WTC11 (cell line): ENCODE results near the gene CLDN34. TPM values are rescaled to one million over a fixed set of nuclear protein-coding genes. Genes with fewer than 3 reads are reported as not detected.

Experiments used
- ATAC-seq: fragments of 200-7000 bp; cut with Tn5 transposase; 2 replicates; pipeline ENCODE4 v1.10.0; 2021; ENCODE audit warnings: mild to moderate bottlenecking, moderate library complexity
- CTCF ChIA-PET: fragments of 300-600 bp; sonication (Branson Sonifier 250); formaldehyde crosslinking; loops from one replicate; lab custom pipeline; 2021; ENCODE audit warnings: antibody characterized with exemption; lab: Charles Lee
- POLR2A ChIA-PET: fragments of 350-600 bp; sonication (Branson Sonifier 250); formaldehyde crosslinking; loops from one replicate; lab custom pipeline; 2021; ENCODE audit warnings: antibody characterized with exemption; lab: Charles Lee
- DNase-seq: peaks from one replicate; pipeline ENCODE4 v3.0.0; 2021; ENCODE audit warnings: low spot score
- H3K27ac Mint-ChIP-seq: 2 replicates; pipeline ENCODE4 v1.8.0; 2021; ENCODE audit warnings: mixed read lengths
- H3K27me3 Mint-ChIP-seq: 2 replicates; pipeline ENCODE4 v1.8.0; 2021; ENCODE audit warnings: low read depth, mild to moderate bottlenecking, moderate library complexity, mixed read lengths
- H3K36me3 Mint-ChIP-seq: 2 replicates; pipeline ENCODE4 v1.8.0; 2021; ENCODE audit warnings: mixed read lengths
- H3K4me1 Mint-ChIP-seq: 2 replicates; pipeline ENCODE4 v1.8.0; 2022; ENCODE audit warnings: mixed read lengths
- H3K4me3 Mint-ChIP-seq: 2 replicates; pipeline ENCODE4 v1.8.0; 2021; ENCODE audit warnings: mild to moderate bottlenecking, moderate library complexity, mixed read lengths
- H3K9me3 Mint-ChIP-seq: 2 replicates; pipeline ENCODE4 v1.8.0; 2021; ENCODE audit warnings: mixed read lengths
- ATF1 ChIP-seq: sonication (generic); formaldehyde crosslinking; IDR thresholded peaks from 2 replicates; pipeline ENCODE4 v1.8.1; 2023; ENCODE audit warnings: mild to moderate bottlenecking, moderate library complexity, missing genetic modification reagents
- CREM ChIP-seq: sonication (generic); formaldehyde crosslinking; IDR thresholded peaks from 2 replicates; pipeline ENCODE4 v1.8.1; 2022; ENCODE audit warnings: mild to moderate bottlenecking, missing genetic modification reagents, moderate library complexity
- E2F5 ChIP-seq: sonication (generic); formaldehyde crosslinking; IDR thresholded peaks from 2 replicates; pipeline ENCODE4 v1.8.1; 2022; ENCODE audit warnings: mild to moderate bottlenecking, moderate library complexity, missing genetic modification reagents
- GTF2I ChIP-seq: fragments of 250-450 bp; sonication (Bioruptor Pico); conservative IDR thresholded peaks from 2 replicates; pipeline ENCODE4 v1.4.0; 2021; ENCODE audit warnings: mild to moderate bottlenecking
- HMGA2 ChIP-seq: fragments of 250-450 bp; sonication (Bioruptor Pico); IDR thresholded peaks from 2 replicates; pipeline ENCODE4 v1.4.0; 2021; ENCODE audit warnings: mild to moderate bottlenecking, moderate library complexity
- IRF2 ChIP-seq: sonication (generic); formaldehyde crosslinking; IDR thresholded peaks from 2 replicates; pipeline ENCODE4 v1.8.0; 2022; ENCODE audit warnings: low read depth, missing genetic modification reagents, borderline replicate concordance
- MXD4 ChIP-seq: fragments of 250-450 bp; sonication (Bioruptor Pico); IDR thresholded peaks from 2 replicates; pipeline ENCODE4 v1.8.0; 2021; ENCODE audit warnings: mild to moderate bottlenecking, moderate library complexity, borderline replicate concordance
- NR1H2 ChIP-seq: sonication (generic); formaldehyde crosslinking; IDR thresholded peaks from 2 replicates; pipeline ENCODE4 v1.9.0; 2021; ENCODE audit warnings: mild to moderate bottlenecking, moderate library complexity, missing genetic modification reagents
- PREB ChIP-seq: sonication (generic); formaldehyde crosslinking; IDR thresholded peaks from 2 replicates; pipeline ENCODE4 v1.8.1; 2022; ENCODE audit warnings: mild to moderate bottlenecking, missing genetic modification reagents, moderate library complexity, borderline replicate concordance
- PRRX2 ChIP-seq: fragments of 250-450 bp; sonication (Bioruptor Pico); IDR thresholded peaks from 2 replicates; pipeline ENCODE4 v1.8.0; 2021; ENCODE audit warnings: mild to moderate bottlenecking
- SMAD3 ChIP-seq: sonication (generic); formaldehyde crosslinking; IDR thresholded peaks from 2 replicates; pipeline ENCODE4 v1.8.0; 2022; ENCODE audit warnings: missing genetic modification reagents, mild to moderate bottlenecking, borderline replicate concordance
- SMAD4 ChIP-seq: sonication (generic); formaldehyde crosslinking; IDR thresholded peaks from 2 replicates; pipeline ENCODE4 v1.8.0; 2022; ENCODE audit warnings: mild to moderate bottlenecking, missing genetic modification reagents
- TEAD1 ChIP-seq: sonication (generic); formaldehyde crosslinking; IDR thresholded peaks from 2 replicates; pipeline ENCODE4 v1.8.0; 2022; ENCODE audit warnings: mild to moderate bottlenecking, missing genetic modification reagents
- ZMAT4 ChIP-seq: fragments of 250-450 bp; sonication (Bioruptor Pico); IDR thresholded peaks from 2 replicates; pipeline ENCODE4 v1.9.0; 2021; ENCODE audit warnings: mild to moderate bottlenecking
- ZNF416 ChIP-seq: fragments of 250-450 bp; sonication (Bioruptor Pico); IDR thresholded peaks from 2 replicates; pipeline ENCODE4 v1.9.0; 2021; ENCODE audit warnings: mild to moderate bottlenecking, inconsistent platforms
- ZNF423 ChIP-seq: fragments of 250-450 bp; sonication (Bioruptor Pico); IDR thresholded peaks from 2 replicates; pipeline ENCODE4 v2.1.2; 2022; ENCODE audit warnings: mild to moderate bottlenecking, moderate library complexity
- total RNA-seq: library from RNA; stranded (reverse); gene quantifications from 3 replicates; pipeline ENCODE4 v1.2.3, GENCODE V29; 2021
- TF ChIP-seq, protein P1 (sequence below): sonication (generic); formaldehyde crosslinking; IDR thresholded peaks from 2 replicates; pipeline ENCODE4 v1.8.0; 2022; ENCODE audit warnings: mild to moderate bottlenecking, missing genetic modification reagents
- TF ChIP-seq, protein P2 (sequence below): sonication (generic); formaldehyde crosslinking; IDR thresholded peaks from 2 replicates; pipeline ENCODE4 v1.8.1; 2023; ENCODE audit warnings: mild to moderate bottlenecking, missing genetic modification reagents, borderline replicate concordance
- TF ChIP-seq, protein P3 (sequence below): fragments of 250-450 bp; sonication (Bioruptor Pico); IDR thresholded peaks from 2 replicates; pipeline ENCODE4 v1.8.0; 2021; ENCODE audit warnings: mild to moderate bottlenecking
- TF ChIP-seq, protein P4 (sequence below): sonication (generic); formaldehyde crosslinking; IDR thresholded peaks from 2 replicates; pipeline ENCODE4 v1.8.0; 2022; ENCODE audit warnings: mild to moderate bottlenecking, missing genetic modification reagents
- TF ChIP-seq, protein P5 (sequence below): fragments of 250-450 bp; sonication (Bioruptor Pico); conservative IDR thresholded peaks from 2 replicates; pipeline ENCODE4 v1.9.0; 2021; ENCODE audit warnings: mild to moderate bottlenecking

CLDN34 gene
- total RNA-seq, 1 experiment from 2014 or later: 0.52 TPM

DNA sequence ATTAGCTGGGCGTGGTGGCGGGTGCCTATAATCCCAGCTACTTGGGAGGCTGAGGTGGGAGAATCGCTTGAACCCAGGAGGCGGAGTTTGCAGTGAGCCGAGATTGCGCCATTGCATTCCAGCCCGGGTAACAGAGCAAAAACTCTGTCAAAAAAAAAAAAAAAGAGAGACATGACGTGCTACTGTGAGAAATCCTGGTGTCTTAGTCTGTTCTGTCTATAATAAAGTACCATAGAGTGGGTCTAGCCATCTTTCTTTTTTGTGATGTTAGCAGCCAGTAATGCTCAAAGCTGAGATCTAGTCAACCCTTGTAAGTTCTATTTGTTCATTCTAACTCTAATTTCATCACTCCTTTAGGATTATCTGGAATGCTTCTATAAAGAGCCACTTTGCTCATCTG lies 38.9 kb downstream of the CLDN34 start:
- H3K9me3 Mint-ChIP-seq: no peaks in the 10 kb centered on the region
- H3K4me1 Mint-ChIP-seq: peaks cover 30% of the 10 kb centered on the region
- H3K4me3 Mint-ChIP-seq: no peak overlapping the region

DNA sequence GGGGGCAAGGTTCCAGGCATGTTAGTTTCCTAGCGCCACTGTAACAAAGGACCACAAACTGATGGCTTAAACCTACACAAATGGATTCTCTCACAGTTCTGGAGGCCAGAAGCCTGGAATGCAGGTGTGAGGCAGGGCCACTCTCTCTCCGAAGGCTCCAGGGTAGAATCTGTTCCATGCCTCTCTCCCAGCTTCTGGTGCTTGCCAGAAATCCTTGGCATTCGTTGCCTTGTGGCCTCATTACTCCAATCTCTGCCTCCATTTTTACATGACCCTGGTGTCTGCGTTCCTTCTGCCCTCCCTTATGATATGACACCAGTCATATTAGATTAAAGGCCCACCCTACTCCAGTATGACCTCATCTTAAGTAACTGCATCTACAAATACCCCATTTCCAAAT lies 39.6 kb downstream of the CLDN34 start:
- no peak for TF ChIP-seq E2F5 (CRISPR knock-in tag)
- TF ChIP-seq, protein P1, sequence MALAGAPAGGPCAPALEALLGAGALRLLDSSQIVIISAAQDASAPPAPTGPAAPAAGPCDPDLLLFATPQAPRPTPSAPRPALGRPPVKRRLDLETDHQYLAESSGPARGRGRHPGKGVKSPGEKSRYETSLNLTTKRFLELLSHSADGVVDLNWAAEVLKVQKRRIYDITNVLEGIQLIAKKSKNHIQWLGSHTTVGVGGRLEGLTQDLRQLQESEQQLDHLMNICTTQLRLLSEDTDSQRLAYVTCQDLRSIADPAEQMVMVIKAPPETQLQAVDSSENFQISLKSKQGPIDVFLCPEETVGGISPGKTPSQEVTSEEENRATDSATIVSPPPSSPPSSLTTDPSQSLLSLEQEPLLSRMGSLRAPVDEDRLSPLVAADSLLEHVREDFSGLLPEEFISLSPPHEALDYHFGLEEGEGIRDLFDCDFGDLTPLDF (CRISPR knock-in tag): no peak
- TF ChIP-seq ATF1 (CRISPR knock-in tag): no peak
- TF ChIP-seq MXD4 (CRISPR knock-in tag): no peak
- no peak for TF ChIP-seq CREM (CRISPR knock-in tag)
- TF ChIP-seq, protein P2, sequence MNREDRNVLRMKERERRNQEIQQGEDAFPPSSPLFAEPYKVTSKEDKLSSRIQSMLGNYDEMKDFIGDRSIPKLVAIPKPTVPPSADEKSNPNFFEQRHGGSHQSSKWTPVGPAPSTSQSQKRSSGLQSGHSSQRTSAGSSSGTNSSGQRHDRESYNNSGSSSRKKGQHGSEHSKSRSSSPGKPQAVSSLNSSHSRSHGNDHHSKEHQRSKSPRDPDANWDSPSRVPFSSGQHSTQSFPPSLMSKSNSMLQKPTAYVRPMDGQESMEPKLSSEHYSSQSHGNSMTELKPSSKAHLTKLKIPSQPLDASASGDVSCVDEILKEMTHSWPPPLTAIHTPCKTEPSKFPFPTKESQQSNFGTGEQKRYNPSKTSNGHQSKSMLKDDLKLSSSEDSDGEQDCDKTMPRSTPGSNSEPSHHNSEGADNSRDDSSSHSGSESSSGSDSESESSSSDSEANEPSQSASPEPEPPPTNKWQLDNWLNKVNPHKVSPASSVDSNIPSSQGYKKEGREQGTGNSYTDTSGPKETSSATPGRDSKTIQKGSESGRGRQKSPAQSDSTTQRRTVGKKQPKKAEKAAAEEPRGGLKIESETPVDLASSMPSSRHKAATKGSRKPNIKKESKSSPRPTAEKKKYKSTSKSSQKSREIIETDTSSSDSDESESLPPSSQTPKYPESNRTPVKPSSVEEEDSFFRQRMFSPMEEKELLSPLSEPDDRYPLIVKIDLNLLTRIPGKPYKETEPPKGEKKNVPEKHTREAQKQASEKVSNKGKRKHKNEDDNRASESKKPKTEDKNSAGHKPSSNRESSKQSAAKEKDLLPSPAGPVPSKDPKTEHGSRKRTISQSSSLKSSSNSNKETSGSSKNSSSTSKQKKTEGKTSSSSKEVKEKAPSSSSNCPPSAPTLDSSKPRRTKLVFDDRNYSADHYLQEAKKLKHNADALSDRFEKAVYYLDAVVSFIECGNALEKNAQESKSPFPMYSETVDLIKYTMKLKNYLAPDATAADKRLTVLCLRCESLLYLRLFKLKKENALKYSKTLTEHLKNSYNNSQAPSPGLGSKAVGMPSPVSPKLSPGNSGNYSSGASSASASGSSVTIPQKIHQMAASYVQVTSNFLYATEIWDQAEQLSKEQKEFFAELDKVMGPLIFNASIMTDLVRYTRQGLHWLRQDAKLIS (CRISPR knock-in tag): no peak
- no peak for TF ChIP-seq PRRX2 (CRISPR knock-in tag)
- no peak for TF ChIP-seq TEAD1
- DNase-seq (no peak), ATAC-seq (no peak)
- H3K4me3 Mint-ChIP-seq: no peak overlapping the region
- H3K27ac Mint-ChIP-seq: no peak overlapping the region
- ChIA-PET POLR2A (no interaction called here), CTCF (no interaction called here)
- no peaks in the 10 kb centered on the region for H3K27me3 Mint-ChIP-seq
- peaks cover 2% of the 10 kb centered on the region; the same call in 1 of the 2 replicates for H3K36me3 Mint-ChIP-seq
- peaks cover 36% of the 10 kb centered on the region for H3K4me1 Mint-ChIP-seq
- H3K9me3 Mint-ChIP-seq: no peaks in the 10 kb centered on the region

More for the DNA sequence above, 38.9 kb downstream of the CLDN34 start:
- ChIA-PET CTCF (no interaction called here), POLR2A (no interaction called here)
- Mint-ChIP-seq H3K27ac (no peak overlapping the region), H3K36me3 (peaks cover 2% of the 10 kb centered on the region; the same call in 1 of the 2 replicates), H3K27me3 (no peaks in the 10 kb centered on the region)
- TF ChIP-seq SMAD4: no peak
- TF ChIP-seq, protein P3, sequence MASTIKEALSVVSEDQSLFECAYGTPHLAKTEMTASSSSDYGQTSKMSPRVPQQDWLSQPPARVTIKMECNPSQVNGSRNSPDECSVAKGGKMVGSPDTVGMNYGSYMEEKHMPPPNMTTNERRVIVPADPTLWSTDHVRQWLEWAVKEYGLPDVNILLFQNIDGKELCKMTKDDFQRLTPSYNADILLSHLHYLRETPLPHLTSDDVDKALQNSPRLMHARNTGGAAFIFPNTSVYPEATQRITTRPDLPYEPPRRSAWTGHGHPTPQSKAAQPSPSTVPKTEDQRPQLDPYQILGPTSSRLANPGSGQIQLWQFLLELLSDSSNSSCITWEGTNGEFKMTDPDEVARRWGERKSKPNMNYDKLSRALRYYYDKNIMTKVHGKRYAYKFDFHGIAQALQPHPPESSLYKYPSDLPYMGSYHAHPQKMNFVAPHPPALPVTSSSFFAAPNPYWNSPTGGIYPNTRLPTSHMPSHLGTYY (CRISPR knock-in tag): no peak
- TF ChIP-seq GTF2I (CRISPR knock-in tag): no peak
- TF ChIP-seq SMAD3: no peak
- TF ChIP-seq, protein P4, sequence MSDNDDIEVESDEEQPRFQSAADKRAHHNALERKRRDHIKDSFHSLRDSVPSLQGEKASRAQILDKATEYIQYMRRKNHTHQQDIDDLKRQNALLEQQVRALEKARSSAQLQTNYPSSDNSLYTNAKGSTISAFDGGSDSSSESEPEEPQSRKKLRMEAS: no peak
- no peak for TF ChIP-seq ZNF416
- TF ChIP-seq ZMAT4: no peak
- DNase-seq (no peak), ATAC-seq (no peak)

DNA sequence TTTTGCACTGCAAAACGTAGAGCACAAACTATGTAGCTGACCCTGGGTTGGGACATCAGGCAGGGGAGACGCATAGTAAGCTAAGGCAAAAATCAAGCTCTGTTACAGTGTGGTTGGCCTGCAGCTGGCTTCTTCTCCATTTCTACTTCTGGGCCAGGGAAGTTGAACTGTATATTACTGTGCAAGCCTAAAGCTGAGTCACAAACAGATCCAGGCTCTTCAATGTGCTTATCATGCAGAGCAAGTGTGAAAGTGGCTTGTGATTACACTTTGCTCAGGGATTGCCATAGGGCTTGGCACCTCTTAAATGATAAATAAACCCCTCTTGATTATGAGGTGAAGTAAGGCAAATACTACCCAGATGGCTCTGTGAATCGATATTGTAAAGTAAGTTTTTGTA lies 40.5 kb downstream of the CLDN34 start:
- POLR2A ChIA-PET: no interaction called here
- CTCF ChIA-PET: no interaction called here
- Mint-ChIP-seq H3K9me3 (no peaks in the 10 kb centered on the region), H3K36me3 (peaks cover 2% of the 10 kb centered on the region; the same call in 1 of the 2 replicates), H3K27ac (no peak overlapping the region), H3K4me3 (no peak overlapping the region), H3K27me3 (no peaks in the 10 kb centered on the region), H3K4me1 (peaks cover 45% of the 10 kb centered on the region)
- DNase-seq: no peak
- no peak for ATAC-seq
- TF ChIP-seq, protein P5, sequence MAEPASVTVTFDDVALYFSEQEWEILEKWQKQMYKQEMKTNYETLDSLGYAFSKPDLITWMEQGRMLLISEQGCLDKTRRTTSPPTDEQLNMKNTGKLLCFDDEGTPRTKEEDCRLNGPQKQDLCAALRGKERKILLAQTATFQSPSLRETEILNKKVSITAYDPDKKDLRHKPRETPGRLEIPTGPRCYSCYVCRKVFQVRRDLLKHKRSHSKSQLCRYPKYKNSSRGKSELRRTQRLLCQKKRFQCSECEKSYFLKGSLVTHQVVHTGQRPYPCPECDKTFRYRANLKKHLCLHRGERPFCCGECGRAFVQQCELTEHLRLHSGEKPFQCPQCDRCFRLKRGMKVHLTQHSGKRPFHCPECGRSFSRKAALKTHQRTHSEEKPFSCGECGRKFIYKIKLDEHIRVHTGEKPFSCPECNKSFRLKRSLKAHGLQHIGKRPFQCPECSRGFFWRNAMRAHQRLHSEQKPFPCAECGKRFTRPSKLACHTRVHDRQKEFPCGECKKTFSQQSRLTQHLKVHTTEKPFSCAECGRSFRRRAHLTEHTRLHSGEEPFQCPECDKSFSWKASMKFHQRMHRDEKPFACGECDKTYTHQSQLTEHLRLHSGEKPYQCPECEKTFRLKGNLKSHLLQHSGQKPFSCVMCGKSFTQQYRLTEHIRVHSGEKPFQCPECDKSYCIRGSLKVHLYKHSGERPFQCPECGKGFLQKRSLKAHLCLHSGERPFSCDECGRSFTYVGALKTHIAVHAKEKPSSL: no peak
- TF ChIP-seq ZNF423 (no peak), NR1H2 (no peak), IRF2 (CRISPR knock-in tag) (no peak), HMGA2 (CRISPR knock-in tag) (no peak), PREB (CRISPR knock-in tag) (no peak)
